ENCODE measurements around the gene TSPAN12.

TSPAN12 gene

DNA sequence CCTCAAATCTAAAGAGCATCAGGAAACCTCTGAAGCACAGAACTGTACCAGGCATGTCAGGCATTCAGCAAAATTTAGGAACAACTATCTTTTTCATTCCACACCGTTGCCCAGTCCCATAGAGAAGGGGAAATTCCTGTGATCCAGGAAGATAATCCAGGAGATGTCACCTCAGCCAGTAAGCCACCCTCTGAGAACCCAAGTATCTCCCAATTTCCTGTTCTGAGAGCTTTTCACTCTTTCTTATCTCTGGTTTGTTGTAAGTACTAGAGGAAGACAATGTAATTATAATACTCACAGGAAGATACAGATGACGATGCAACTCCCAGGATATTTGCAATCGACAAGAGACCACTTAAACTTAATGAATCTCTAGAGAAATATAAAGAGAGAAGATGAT, 97.1 kb downstream of the TSPAN12 start:
- DNase-seq (ENCODE audit: low read depth in 1 of 2, low spot score in 1 of 2) = no peak
- no peaks in the 10 kb centered on the region for H3K27me3 ChIP-seq (ENCODE audit: insufficient read depth, poor library complexity, severe bottlenecking)
- TF ChIP-seq POLR2AphosphoS5 (IDR thresholded peaks at IDR 0.05; ENCODE audit: low read depth) (no peak), REST (IDR thresholded peaks at IDR 0.05; ENCODE audit: insufficient replicate concordance, low read depth) (no peak), SPI1 (IDR thresholded peaks at IDR 0.05; ENCODE audit: borderline replicate concordance, low read depth) (no peak), GABPA (IDR thresholded peaks at IDR 0.05; ENCODE audit: low read depth) (no peak), CTCF (IDR thresholded peaks at IDR 0.05; ENCODE audit: insufficient read depth, low read length) (no peak)
- no peak overlapping the region for H3K4me3 ChIP-seq (replicated peaks; ENCODE audit: insufficient read depth, low read length)
- H3K27ac ChIP-seq (replicated peaks) = no peak overlapping the region

- no peak overlapping the region for H3K4me3 ChIP-seq (replicated peaks; ENCODE audit: insufficient read depth, low read length)
- no peak overlapping the region for H3K27ac ChIP-seq (replicated peaks)
- no peaks in the 10 kb centered on the region for H3K27me3 ChIP-seq (ENCODE audit: insufficient read depth, poor library complexity, severe bottlenecking)
- TF ChIP-seq SPI1 (IDR thresholded peaks at IDR 0.05; ENCODE audit: borderline replicate concordance, low read depth) (no peak), CTCF (IDR thresholded peaks at IDR 0.05; ENCODE audit: insufficient read depth, low read length) (no peak), REST (IDR thresholded peaks at IDR 0.05; ENCODE audit: insufficient replicate concordance, low read depth) (no peak), GABPA (IDR thresholded peaks at IDR 0.05; ENCODE audit: low read depth) (no peak)
- DNase-seq (ENCODE audit: low read depth in 1 of 2, low spot score in 1 of 2) = no peak
Observed at GRCh38 chr7:120760050-120760449, 97.9 kb downstream of the TSPAN12 start.

GRCh38 chr7:120743128-120743527, 114.8 kb downstream of the TSPAN12 start:
- Histone ChIP-seq H3K27ac (replicated peaks) (no peak overlapping the region), H3K4me3 (replicated peaks; ENCODE audit: insufficient read depth, low read length) (no peak overlapping the region), H3K27me3 (ENCODE audit: insufficient read depth, poor library complexity, severe bottlenecking) (no peaks in the 10 kb centered on the region)
- TF ChIP-seq SPI1 (IDR thresholded peaks at IDR 0.05; ENCODE audit: borderline replicate concordance, low read depth) (no peak), CTCF (IDR thresholded peaks at IDR 0.05; ENCODE audit: insufficient read depth, low read length) (no peak), POLR2AphosphoS5 (IDR thresholded peaks at IDR 0.05; ENCODE audit: low read depth) (no peak), REST (IDR thresholded peaks at IDR 0.05; ENCODE audit: insufficient replicate concordance, low read depth) (no peak), GABPA (IDR thresholded peaks at IDR 0.05; ENCODE audit: low read depth) (no peak)
- DNase-seq (ENCODE audit: low read depth in 1 of 2, low spot score in 1 of 2) = no peak

Measured in HL-60 (cell line).